Natural killer cell (primary cell): ENCODE data around the gene FITM2. TPM values are rescaled to one million over a fixed set of nuclear protein-coding genes. Genes with fewer than 3 reads are reported as not detected.

ENCODE experiments used
- ATAC-seq, 3 donors: fragments of 150-1000 bp in 2 of 3; fragments of 200-7000 bp in 1 of 3; cut with Tn5 transposase; 1 replicate in 1 of 3; 2 replicates in 2 of 3; pipeline ENCODE4 v1.10.0; 2021; ENCODE audit warnings: mild to moderate bottlenecking in 2 of 3, moderate library complexity in 2 of 3
- DNase-seq, 2 donors: peaks; one replicate each; pipeline versions ENCODE4 v3.0.0 to v3.0.0-alpha.2; 2013 to 2021; ENCODE audit warnings: mixed read lengths in 1 of 2
- H3K27ac ChIP-seq: one replicate; pipeline ENCODE4 v1.5.1; 2013; ENCODE audit warnings: mild to moderate bottlenecking, low read length
- H3K27me3 ChIP-seq: one replicate; pipeline ENCODE4 v1.6.1; 2013; ENCODE audit warnings: low read length; ENCODE audit not compliant: control insufficient read depth, insufficient read depth
- H3K36me3 ChIP-seq: one replicate; pipeline ENCODE4 v1.6.1; 2013; ENCODE audit warnings: low read length; ENCODE audit not compliant: control insufficient read depth, insufficient read depth
- H3K4me1 ChIP-seq: one replicate; pipeline ENCODE4 v1.6.1; 2013; ENCODE audit warnings: low read length; ENCODE audit not compliant: control insufficient read depth, insufficient read depth
- H3K4me3 ChIP-seq: one replicate; pipeline ENCODE4 v1.5.1; 2013; ENCODE audit warnings: low read length
- H3K9me3 ChIP-seq: one replicate; pipeline ENCODE4 v1.6.1; 2013; ENCODE audit warnings: low read length; ENCODE audit not compliant: control insufficient read depth, insufficient read depth
- H3K27ac Mint-ChIP-seq, 2 donors: one replicate each; pipeline ENCODE4 v1.8.0; 2022; ENCODE audit warnings: mild to moderate bottlenecking in 2 of 2, mixed read lengths in 2 of 2, moderate library complexity in 1 of 2
- H3K27me3 Mint-ChIP-seq, 2 donors: one replicate each; pipeline ENCODE4 v1.8.0; 2022; ENCODE audit warnings: low read depth in 2 of 2, mixed read lengths in 2 of 2
- H3K36me3 Mint-ChIP-seq: one replicate; pipeline ENCODE4 v1.8.0; 2022; ENCODE audit warnings: mixed read lengths
- H3K4me1 Mint-ChIP-seq, 2 donors: one replicate each; pipeline ENCODE4 v1.8.0; 2022; ENCODE audit warnings: mixed read lengths in 2 of 2
- H3K4me3 Mint-ChIP-seq: one replicate; pipeline ENCODE4 v1.8.0; 2022; ENCODE audit warnings: mild to moderate bottlenecking, moderate library complexity, mixed read lengths
- H3K9me3 Mint-ChIP-seq, 2 donors: one replicate each; pipeline ENCODE4 v1.8.0; 2022; ENCODE audit warnings: mixed read lengths in 2 of 2
- WGBS: methylation state at CpG from one replicate; pipeline ENCODE4 v1.1.7; 2013; ENCODE audit warnings: missing lambda C conversion rate; ENCODE audit not compliant: insufficient coverage; 5-methylcytosine and 5-hydroxymethylcytosine counted together
- intact Hi-C: fragments of 100-400 bp; cut with micrococcal nuclease; formaldehyde crosslinking; loops from one replicate; pipeline ENCODE4 v1.14.2; 2022
- total RNA-seq, 4 donors: library from RNA; stranded (reverse); fragments of 120-200 nt in 1 of 4; gene quantifications; one replicate each; pipeline versions ENCODE4 v1.2.3 to v1.2.4, GENCODE V29; 2013 to 2022
- TF ChIP-seq, protein P1 (sequence below): fragments of 200-600 bp; IDR thresholded peaks from one replicate; pipeline ENCODE4 v1.8.0; 2022; ENCODE audit warnings: antibody characterized with exemption

The FITM2 gene
- total RNA-seq, 3 donors from 2014 or later (not counting 1 experiment from before 2014, with no cell fraction given), result 3.7 to 6.0 (median 3.9) TPM

DNA sequence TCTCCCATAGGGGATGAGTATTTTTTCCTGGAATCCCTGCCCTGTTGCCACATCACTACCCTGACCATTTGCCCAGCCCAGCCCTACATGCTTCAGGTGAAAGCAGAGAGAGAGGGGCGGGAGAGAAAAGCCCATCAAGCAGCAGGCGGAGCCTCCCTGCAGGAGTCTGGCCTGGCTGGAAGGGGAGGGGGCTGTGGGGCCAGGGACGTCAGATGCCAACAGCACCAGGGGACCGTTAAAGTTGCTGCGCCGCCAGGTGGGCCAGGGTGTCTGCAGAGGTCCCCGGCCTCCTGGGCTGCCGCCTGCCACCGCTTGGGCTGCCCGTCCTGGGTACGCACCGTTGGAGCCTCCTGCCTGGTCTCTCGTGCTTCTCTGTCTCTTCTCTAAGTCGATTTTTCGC is 25.1 kb upstream of the FITM2 start:
- intact Hi-C loops, result no loop called here
- H3K27ac Mint-ChIP-seq, result no peak overlapping the region
- H3K27me3 Mint-ChIP-seq, result peaks cover 11 to 17% of the 10 kb centered on the region in 2 donors

DNA sequence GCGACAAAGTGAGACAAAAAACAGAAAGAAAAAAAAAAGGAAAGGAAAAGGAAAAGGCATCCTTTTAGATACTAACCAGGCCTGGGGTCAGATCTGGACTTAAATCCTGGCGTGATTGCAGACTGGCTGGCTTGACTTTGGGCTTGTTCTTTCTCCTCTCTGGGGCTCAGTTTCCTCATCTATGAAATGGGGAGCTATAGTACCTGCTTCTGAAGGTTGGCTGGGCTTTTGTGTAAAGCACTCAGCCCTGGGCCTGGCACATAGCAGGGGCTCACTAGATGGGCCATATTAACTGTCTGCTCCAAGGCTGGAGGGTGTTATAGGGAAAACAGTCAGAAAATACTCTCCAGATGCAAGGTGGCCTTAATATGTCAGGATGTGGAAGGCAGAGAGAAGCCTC is 24.7 kb upstream of the FITM2 start:
- no peaks in the 10 kb centered on the region for H3K36me3 ChIP-seq
- H3K9me3 Mint-ChIP-seq, result no peaks in the 10 kb centered on the region
- H3K27me3 ChIP-seq, result no peaks in the 10 kb centered on the region
- no peak overlapping the region for H3K27ac ChIP-seq
- no peaks in the 10 kb centered on the region for H3K4me1 ChIP-seq
- 81% methylated on average over 2 of the region's 2 CpGs for WGBS
- TF ChIP-seq, protein P1, sequence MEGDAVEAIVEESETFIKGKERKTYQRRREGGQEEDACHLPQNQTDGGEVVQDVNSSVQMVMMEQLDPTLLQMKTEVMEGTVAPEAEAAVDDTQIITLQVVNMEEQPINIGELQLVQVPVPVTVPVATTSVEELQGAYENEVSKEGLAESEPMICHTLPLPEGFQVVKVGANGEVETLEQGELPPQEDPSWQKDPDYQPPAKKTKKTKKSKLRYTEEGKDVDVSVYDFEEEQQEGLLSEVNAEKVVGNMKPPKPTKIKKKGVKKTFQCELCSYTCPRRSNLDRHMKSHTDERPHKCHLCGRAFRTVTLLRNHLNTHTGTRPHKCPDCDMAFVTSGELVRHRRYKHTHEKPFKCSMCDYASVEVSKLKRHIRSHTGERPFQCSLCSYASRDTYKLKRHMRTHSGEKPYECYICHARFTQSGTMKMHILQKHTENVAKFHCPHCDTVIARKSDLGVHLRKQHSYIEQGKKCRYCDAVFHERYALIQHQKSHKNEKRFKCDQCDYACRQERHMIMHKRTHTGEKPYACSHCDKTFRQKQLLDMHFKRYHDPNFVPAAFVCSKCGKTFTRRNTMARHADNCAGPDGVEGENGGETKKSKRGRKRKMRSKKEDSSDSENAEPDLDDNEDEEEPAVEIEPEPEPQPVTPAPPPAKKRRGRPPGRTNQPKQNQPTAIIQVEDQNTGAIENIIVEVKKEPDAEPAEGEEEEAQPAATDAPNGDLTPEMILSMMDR, result no peak
- H3K9me3 ChIP-seq, result no peaks in the 10 kb centered on the region
- DNase-seq, result no peak
- ATAC-seq, result no peak
- H3K4me3 Mint-ChIP-seq, result no peak overlapping the region
- H3K27ac Mint-ChIP-seq, result no peak overlapping the region
- intact Hi-C loops, result no loop called here
- no peaks in the 10 kb centered on the region for H3K4me1 Mint-ChIP-seq
- H3K36me3 Mint-ChIP-seq, result no peaks in the 10 kb centered on the region
- no peak overlapping the region for H3K4me3 ChIP-seq
- H3K27me3 Mint-ChIP-seq, result peaks cover 13 to 17% of the 10 kb centered on the region in 2 donors

More for the DNA sequence above, 25.1 kb upstream of the FITM2 start:
- DNase-seq (no peak), ATAC-seq (no peak)
- TF ChIP-seq, protein P1, result no peak
- no peaks in the 10 kb centered on the region for H3K4me1 Mint-ChIP-seq
- Histone ChIP-seq H3K27me3 (no peaks in the 10 kb centered on the region), H3K4me1 (no peaks in the 10 kb centered on the region), H3K4me3 (no peak overlapping the region), H3K9me3 (no peaks in the 10 kb centered on the region), H3K27ac (no peak overlapping the region), H3K36me3 (no peaks in the 10 kb centered on the region)
- WGBS, result 43% methylated on average over 15 of the region's 15 CpGs
- no peak overlapping the region for H3K4me3 Mint-ChIP-seq
- H3K9me3 Mint-ChIP-seq, result no peaks in the 10 kb centered on the region
- no peaks in the 10 kb centered on the region for H3K36me3 Mint-ChIP-seq

DNA sequence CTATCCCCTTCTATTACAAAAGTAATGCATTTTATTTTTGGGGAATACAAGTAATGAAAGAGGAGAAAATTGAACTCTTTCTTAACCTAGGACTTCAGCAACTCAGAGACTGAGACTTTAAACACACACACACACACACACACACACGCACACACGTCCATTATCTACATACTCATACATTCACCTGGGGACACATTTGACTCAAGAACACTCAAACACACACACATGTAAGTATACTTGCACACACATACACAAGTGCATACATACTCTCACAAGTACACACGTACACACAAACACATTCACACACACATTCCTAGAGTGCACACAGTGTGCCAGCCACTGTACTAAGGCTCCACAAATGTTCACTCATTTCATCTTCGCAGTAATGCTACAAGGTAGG is 23.7 kb upstream of the FITM2 start:
- ATAC-seq, result no peak
- TF ChIP-seq, protein P1, result no peak

DNA sequence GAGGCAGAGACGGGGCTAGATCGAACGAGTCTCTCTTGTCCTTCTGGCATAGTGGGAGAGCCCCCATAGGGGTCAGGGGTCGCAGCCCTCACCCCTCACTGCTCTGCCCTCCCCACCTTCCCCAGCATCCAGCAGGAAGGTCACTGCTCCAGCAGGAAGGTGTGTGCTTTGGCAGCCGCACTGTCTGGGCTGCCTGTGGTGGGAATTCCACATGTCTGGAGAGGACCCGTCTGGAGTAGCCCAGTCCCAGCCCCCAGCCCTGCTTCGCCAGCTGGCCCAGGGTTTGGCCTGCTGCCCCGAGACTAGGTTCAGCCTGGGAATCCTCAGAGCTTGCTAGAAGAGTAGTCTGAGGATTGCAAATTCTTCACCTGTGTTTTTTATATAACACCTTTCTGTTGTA is 23.3 kb upstream of the FITM2 start:
- H3K4me3 ChIP-seq, result no peak overlapping the region

More for the DNA sequence above, 23.7 kb upstream of the FITM2 start:
- Histone ChIP-seq H3K27ac (no peak overlapping the region), H3K9me3 (no peaks in the 10 kb centered on the region), H3K36me3 (no peaks in the 10 kb centered on the region), H3K27me3 (no peaks in the 10 kb centered on the region), H3K4me3 (no peak overlapping the region), H3K4me1 (no peaks in the 10 kb centered on the region)
- Mint-ChIP-seq H3K27ac (no peak overlapping the region), H3K36me3 (no peaks in the 10 kb centered on the region), H3K4me1 (no peaks in the 10 kb centered on the region), H3K4me3 (no peak overlapping the region), H3K9me3 (no peaks in the 10 kb centered on the region), H3K27me3 (peaks cover 13 to 21% of the 10 kb centered on the region in 2 donors)
- intact Hi-C loops, result no loop called here
- 90% methylated on average over 4 of the region's 4 CpGs for WGBS
- DNase-seq, result no peak

More for the DNA sequence above, 23.3 kb upstream of the FITM2 start:
- Mint-ChIP-seq H3K4me3 (no peak overlapping the region), H3K4me1 (no peaks in the 10 kb centered on the region), H3K27me3 (peaks cover 15 to 21% of the 10 kb centered on the region in 2 donors), H3K27ac (no peak overlapping the region), H3K9me3 (no peaks in the 10 kb centered on the region), H3K36me3 (no peaks in the 10 kb centered on the region)
- Histone ChIP-seq H3K9me3 (no peaks in the 10 kb centered on the region), H3K36me3 (no peaks in the 10 kb centered on the region), H3K4me1 (no peaks in the 10 kb centered on the region), H3K27ac (no peak overlapping the region), H3K27me3 (no peaks in the 10 kb centered on the region)
- intact Hi-C loops, result no loop called here
- ATAC-seq (no peak), DNase-seq (no peak)
- TF ChIP-seq, protein P1, result no peak
- 70% methylated on average over 8 of the region's 8 CpGs for WGBS
